Spleen (tissue), 11 donors: Measurements from ENCODE around the gene CCDC50. TPM values are rescaled to one million over a fixed set of nuclear protein-coding genes. Genes with fewer than 3 reads are reported as not detected.

ENCODE experiments used
- DNase-seq: peaks from one replicate; pipeline ENCODE4 v3.0.0-alpha.2; 2020
- H3K27ac ChIP-seq, 8 donors: fragments of 200-600 bp; sonication (generic) in 7 of 8; 1 replicate in 4 of 8; 2 replicates in 4 of 8; pipeline versions ENCODE4 v1.5.0 to v1.8.0; 2016 to 2021; ENCODE audit warnings: inconsistent platforms in 4 of 8, mild to moderate bottlenecking in 4 of 8, moderate library complexity in 1 of 8
- H3K27me3 ChIP-seq, 7 donors: fragments of 200-600 bp; sonication (generic) in 6 of 7; replicated peaks in 1 of 7; 1 replicate in 4 of 7; 2 replicates in 3 of 7; pipeline versions ENCODE4 v1.5.0 to v1.8.0; 2016 to 2021; ENCODE audit warnings: inconsistent platforms in 3 of 7, mild to moderate bottlenecking in 1 of 7
- H3K36me3 ChIP-seq, 6 donors: fragments of 200-600 bp; sonication (generic) in 5 of 6; 1 replicate in 4 of 6; 2 replicates in 2 of 6; pipeline versions ENCODE4 v1.5.0 to v1.8.0; 2016 to 2021; ENCODE audit warnings: inconsistent platforms in 2 of 6
- H3K4me1 ChIP-seq, 6 donors: fragments of 200-600 bp; sonication (generic) in 5 of 6; 1 replicate in 3 of 6; 2 replicates in 3 of 6; pipeline versions ENCODE4 v1.5.0 to v1.8.0; 2016 to 2021; ENCODE audit warnings: inconsistent platforms in 3 of 6
- H3K4me3 ChIP-seq, 8 donors: fragments of 200-600 bp; sonication (generic) in 7 of 8; 1 replicate in 4 of 8; 2 replicates in 4 of 8; pipeline versions ENCODE4 v1.5.0 to v1.8.0; 2016 to 2021; ENCODE audit warnings: inconsistent platforms in 4 of 8, mild to moderate bottlenecking in 4 of 8, moderate library complexity in 2 of 8
- H3K9me3 ChIP-seq, 8 donors: fragments of 200-600 bp; sonication (generic) in 7 of 8; 1 replicate in 4 of 8; 2 replicates in 4 of 8; pipeline versions ENCODE4 v1.5.0 to v1.8.0; 2016 to 2021; ENCODE audit warnings: inconsistent platforms in 4 of 8
- CTCF ChIP-seq, 11 experiments: fragments of 200-600 bp in 7 of 11; fragments of 450-650 bp in 4 of 11; sonication (generic) in 4 of 11; IDR thresholded peaks in 8 of 11; conservative IDR thresholded peaks in 3 of 11; 1 replicate in 7 of 11; 2 replicates in 4 of 11; pipeline versions ENCODE4 v1.4.0 to v1.8.0; 2016 to 2021; ENCODE audit warnings: antibody characterized with exemption in 11 of 11, inconsistent platforms in 4 of 11, mild to moderate bottlenecking in 1 of 11
- POLR2A ChIP-seq, 3 donors: fragments of 450-650 bp; IDR thresholded peaks; one replicate each; pipeline ENCODE4 v1.5.1; 2017; ENCODE audit warnings: antibody characterized with exemption in 3 of 3, mild to moderate bottlenecking in 1 of 3
- POLR2AphosphoS5 ChIP-seq, 3 donors: sonication (generic); formaldehyde crosslinking; IDR thresholded peaks; one replicate each; pipeline ENCODE4 v1.5.1; 2017; ENCODE audit warnings: antibody characterized with exemption in 3 of 3
- WGBS, 5 donors: extraction: QIAGEN DNeasy Blood & Tissue Kit in 3 of 5; methylation state at CpG; one replicate each; pipeline versions ENCODE4 v1.1.5 to v1.1.7; 2013 to 2018; 5-methylcytosine and 5-hydroxymethylcytosine counted together
- intact Hi-C: fragments of 100-400 bp; cut with DNase I; formaldehyde crosslinking; loops from one replicate; pipeline ENCODE4 v1.15.0; 2023; ENCODE audit warnings: low total_unique reads
- polyA plus RNA-seq, 3 donors: library from polyadenylated mRNA; stranded (reverse); fragments of 200-250 nt; gene quantifications; one replicate each; pipeline ENCODE4 v1.2.1, GENCODE V29; 2013
- total RNA-seq, 7 donors: library from RNA; depleted of rRNA in 3 of 7; stranded (reverse); fragments of >200 nt in 3 of 7; fragmentation: NEBNext Ultra II Directional in 4 of 7; extraction: Animal tissue kit (Norgen Biotek cat#: 25700) in 4 of 7; gene quantifications; one replicate each; pipeline versions ENCODE4 v1.1.0 to v1.2.1, GENCODE V29; 2016 to 2021
- donor health status: healthy with polysubstance abuse.
- donor health status: DM: no; HTN: no; CAD: no; lungs with moderate emphysema.
- donor health status: DM: no; HTN: no; CAD: no.
- donor health status: Bipolar disorder and iron deficiency.
- donor health status: healthy.
- donor health status: DM: no; HTN: no; CAD: no.
- donor health status: DM: yes; HTN: yes; CAD: no.

CCDC50 gene
- total and polyA plus RNA-seq, 10 donors = 42.5 to 167 (median 110) TPM

- intact Hi-C loops = no loop called here
- peaks cover 0 to 27% (median 18%) of the 10 kb centered on the region in 6 donors for H3K4me1 ChIP-seq
- H3K4me3 ChIP-seq = no peak overlapping the region
- TF ChIP-seq POLR2AphosphoS5 (IDR thresholded peaks at IDR 0.05) (no peak), POLR2A (IDR thresholded peaks at IDR 0.05) (no peak), CTCF (IDR thresholded peaks at IDR 0.05 in 8 of 11, conservative IDR thresholded peaks at IDR 0.05 in 3 of 11) (no peak)
- no peak for DNase-seq
- H3K27me3 ChIP-seq = no peaks in the 10 kb centered on the region
- H3K9me3 ChIP-seq = no peaks in the 10 kb centered on the region
- H3K27ac ChIP-seq = peak overlapping the region in 2 of 8 donors; percentile 9 to 39
- H3K36me3 ChIP-seq = peaks cover 0 to 88% (median 14%) of the 10 kb centered on the region in 6 donors
- WGBS, 5 donors = 81 to 98% (median 92%) methylated on average over 5 of the region's 5 CpGs
Measured at GRCh38 chr3:191368755-191369615, 39.8 kb downstream of the CCDC50 start.

GRCh38 chr3:191369616-191370010 lies 40.4 kb downstream of the CCDC50 start:
- intact Hi-C loops = no loop called here
- H3K36me3 ChIP-seq = peaks cover 0 to 82% (median 11%) of the 10 kb centered on the region in 6 donors
- H3K27ac ChIP-seq = peak overlapping the region in 2 of 8 donors; percentile 9 to 39
- 72 to 95% (median 91%) methylated on average over 2 of the region's 2 CpGs for WGBS, 5 donors
- H3K9me3 ChIP-seq = no peaks in the 10 kb centered on the region
- no peak for TF ChIP-seq POLR2A (IDR thresholded peaks at IDR 0.05)
- no peak for TF ChIP-seq POLR2AphosphoS5 (IDR thresholded peaks at IDR 0.05)
- TF ChIP-seq CTCF (IDR thresholded peaks at IDR 0.05 in 8 of 11, conservative IDR thresholded peaks at IDR 0.05 in 3 of 11) = no peak
- no peaks in the 10 kb centered on the region for H3K27me3 ChIP-seq
- peaks cover 0 to 27% (median 18%) of the 10 kb centered on the region in 6 donors for H3K4me1 ChIP-seq
- no peak overlapping the region for H3K4me3 ChIP-seq
- no peak for DNase-seq

DNA sequence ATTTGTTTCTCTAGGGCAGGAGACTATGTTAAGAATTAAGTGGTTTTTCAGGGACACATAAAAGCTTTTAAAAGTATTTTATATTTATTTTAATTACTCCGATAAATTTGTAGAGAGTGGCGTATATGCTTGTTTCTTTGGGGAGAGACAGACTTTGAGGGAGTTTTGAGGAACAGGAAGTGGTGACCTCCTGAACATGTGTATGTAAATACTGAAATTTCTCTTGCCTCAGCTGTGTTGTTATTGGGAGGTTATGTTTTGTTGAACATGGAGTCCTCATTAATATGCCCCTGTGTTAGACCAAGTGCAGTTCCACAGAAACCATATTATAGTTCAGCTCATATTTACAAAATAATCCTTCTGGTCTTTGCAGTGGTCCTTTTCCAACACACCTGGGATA lies 42.9 kb downstream of the CCDC50 start:
- no peak overlapping the region for H3K4me3 ChIP-seq
- WGBS, 5 donors = 67 to 78% (median 76%) methylated on average over 2 of the region's 2 CpGs
- peaks cover 0 to 79% (median 14%) of the 10 kb centered on the region in 6 donors for H3K36me3 ChIP-seq
- no peaks in the 10 kb centered on the region for H3K9me3 ChIP-seq
- no peaks in the 10 kb centered on the region for H3K27me3 ChIP-seq
- TF ChIP-seq POLR2AphosphoS5 (IDR thresholded peaks at IDR 0.05) (no peak), POLR2A (IDR thresholded peaks at IDR 0.05) (no peak), CTCF (IDR thresholded peaks at IDR 0.05 in 8 of 11, conservative IDR thresholded peaks at IDR 0.05 in 3 of 11) (no peak)
- H3K27ac ChIP-seq = peak overlapping the region in 5 of 8 donors; percentile 15 to 51 (median 32)
- peaks cover 0 to 20% (median 15%) of the 10 kb centered on the region in 6 donors for H3K4me1 ChIP-seq
- no peak for DNase-seq
- intact Hi-C loops = no loop called here

GRCh38 chr3:191373327-191373726 lies 44.1 kb downstream of the CCDC50 start:
- no peak overlapping the region for H3K27ac ChIP-seq
- peaks cover 4 to 32% (median 22%) of the 10 kb centered on the region in 6 donors for H3K4me1 ChIP-seq
- DNase-seq = no peak
- no peak overlapping the region for H3K4me3 ChIP-seq
- peaks cover 0 to 69% (median 14%) of the 10 kb centered on the region in 6 donors for H3K36me3 ChIP-seq
- H3K9me3 ChIP-seq = no peaks in the 10 kb centered on the region
- WGBS, 5 donors = 78 to 97% (median 87%) methylated on average over 4 of the region's 4 CpGs
- TF ChIP-seq POLR2A (IDR thresholded peaks at IDR 0.05) (no peak), POLR2AphosphoS5 (IDR thresholded peaks at IDR 0.05) (no peak), CTCF (IDR thresholded peaks at IDR 0.05 in 8 of 11, conservative IDR thresholded peaks at IDR 0.05 in 3 of 11) (no peak)
- no peaks in the 10 kb centered on the region for H3K27me3 ChIP-seq
- intact Hi-C loops = no loop called here
